Measurements from ENCODE around the gene THSD7A. TPM values are rescaled to one million over a fixed set of nuclear protein-coding genes. Genes with fewer than 3 reads are reported as not detected.

Gene THSD7A
- total RNA-seq, 4 donors from 2014 or later: 11.4 to 24.7 (median 15.2) TPM

- peaks cover 0 to 12% (median 0%) of the 10 kb centered on the region in 4 donors for H3K4me1 ChIP-seq
- no peak overlapping the region for H3K4me3 ChIP-seq
- H3K36me3 ChIP-seq: no peaks in the 10 kb centered on the region
- peaks cover 0 to 10% (median 0%) of the 10 kb centered on the region in 4 donors for H3K9me3 ChIP-seq
- 72 to 74% methylated on average over 5 of the region's 5 CpGs for WGBS, 2 donors
- DNase-seq (ENCODE audit: low spot score in 2 of 2): no peak
- H3K27me3 ChIP-seq: no peaks in the 10 kb centered on the region
- H3K27ac ChIP-seq: peak overlapping the region in 2 of 4 donors; percentile 7 to 32
- TF ChIP-seq EP300 (IDR thresholded peaks at IDR 0.05): no peak
- no peak for TF ChIP-seq CTCF (IDR thresholded peaks at IDR 0.05)
- TF ChIP-seq POLR2A (IDR thresholded peaks at IDR 0.05): no peak
These were observed 211.4 kb downstream of the THSD7A start for GRCh38 chr7:11620406-11621253.

- no peaks in the 10 kb centered on the region for H3K36me3 ChIP-seq
- H3K27ac ChIP-seq: no peak overlapping the region
- peaks cover 0 to 10% (median 0%) of the 10 kb centered on the region in 4 donors for H3K4me1 ChIP-seq
- H3K4me3 ChIP-seq: no peak overlapping the region
- no peak for DNase-seq (ENCODE audit: low spot score in 2 of 2)
- 54 to 59% methylated on average over 2 of the region's 2 CpGs for WGBS, 2 donors
- H3K9me3 ChIP-seq: no peaks in the 10 kb centered on the region
- TF ChIP-seq CTCF (IDR thresholded peaks at IDR 0.05) (no peak), EP300 (IDR thresholded peaks at IDR 0.05) (no peak), POLR2A (IDR thresholded peaks at IDR 0.05) (no peak)
- H3K27me3 ChIP-seq: no peaks in the 10 kb centered on the region
These were observed 215.5 kb downstream of the THSD7A start for GRCh38 chr7:11616466-11616865.

- H3K4me1 ChIP-seq: peaks cover 0 to 10% (median 0%) of the 10 kb centered on the region in 4 donors
- no peak overlapping the region for H3K4me3 ChIP-seq
- H3K9me3 ChIP-seq: no peaks in the 10 kb centered on the region
- no peaks in the 10 kb centered on the region for H3K27me3 ChIP-seq
- no peak overlapping the region for H3K27ac ChIP-seq
- no peak for TF ChIP-seq POLR2A (IDR thresholded peaks at IDR 0.05)
- no peaks in the 10 kb centered on the region for H3K36me3 ChIP-seq
- WGBS, 2 donors: 53 to 60% methylated on average over 2 of the region's 2 CpGs
- DNase-seq (ENCODE audit: low spot score in 2 of 2): no peak
These were observed 216.8 kb downstream of the THSD7A start for GRCh38 chr7:11615174-11615573.

GRCh38 chr7:11613292-11613930 is 218.6 kb downstream of the THSD7A start:
- Histone ChIP-seq H3K4me1 (peaks cover 0 to 10% (median 0%) of the 10 kb centered on the region in 4 donors), H3K27me3 (no peaks in the 10 kb centered on the region), H3K4me3 (no peak overlapping the region), H3K36me3 (no peaks in the 10 kb centered on the region), H3K27ac (no peak overlapping the region), H3K9me3 (no peaks in the 10 kb centered on the region)
- WGBS, 2 donors: 62% methylated on average over 5 of the region's 5 CpGs
- TF ChIP-seq CTCF (IDR thresholded peaks at IDR 0.05) (peak in 1 of 5 experiments; percentile 2), POLR2A (IDR thresholded peaks at IDR 0.05) (no peak), EP300 (IDR thresholded peaks at IDR 0.05) (no peak)
- no peak for DNase-seq (ENCODE audit: low spot score in 2 of 2)

GRCh38 chr7:11612737-11613136 is 219.3 kb downstream of the THSD7A start:
- H3K9me3 ChIP-seq: no peaks in the 10 kb centered on the region
- H3K36me3 ChIP-seq: no peaks in the 10 kb centered on the region
- no peak overlapping the region for H3K4me3 ChIP-seq
- no peaks in the 10 kb centered on the region for H3K27me3 ChIP-seq
- peaks cover 0 to 11% (median 0%) of the 10 kb centered on the region in 4 donors for H3K4me1 ChIP-seq
- WGBS, 2 donors: 92 to 93% methylated on average over 1 of the region's 1 CpG
- H3K27ac ChIP-seq: no peak overlapping the region
- TF ChIP-seq CTCF (IDR thresholded peaks at IDR 0.05) (no peak), EP300 (IDR thresholded peaks at IDR 0.05) (no peak), POLR2A (IDR thresholded peaks at IDR 0.05) (no peak)
- DNase-seq (ENCODE audit: low spot score in 2 of 2): no peak

Measured in tibial nerve (tissue), 4 donors.